HG03432 (cell line): ENCODE results near the gene MGST3.
A peak's percentile ranks its signal among the peaks of the same experiment; 100 is the strongest.
"Not testable (repeated sequence)": the region's sequence is repeated elsewhere in the genome, so short reads cannot be mapped to it uniquely, and the experiment has no call there.

Source experiments
- ATAC-seq: cut with Tn5 transposase; IDR thresholded peaks from one replicate; pipeline ENCODE4 v1.9.1; 2021; ENCODE audit warnings: mild to moderate bottlenecking, moderate library complexity; ENCODE audit not compliant: unreplicated experiment

MGST3 gene

DNA sequence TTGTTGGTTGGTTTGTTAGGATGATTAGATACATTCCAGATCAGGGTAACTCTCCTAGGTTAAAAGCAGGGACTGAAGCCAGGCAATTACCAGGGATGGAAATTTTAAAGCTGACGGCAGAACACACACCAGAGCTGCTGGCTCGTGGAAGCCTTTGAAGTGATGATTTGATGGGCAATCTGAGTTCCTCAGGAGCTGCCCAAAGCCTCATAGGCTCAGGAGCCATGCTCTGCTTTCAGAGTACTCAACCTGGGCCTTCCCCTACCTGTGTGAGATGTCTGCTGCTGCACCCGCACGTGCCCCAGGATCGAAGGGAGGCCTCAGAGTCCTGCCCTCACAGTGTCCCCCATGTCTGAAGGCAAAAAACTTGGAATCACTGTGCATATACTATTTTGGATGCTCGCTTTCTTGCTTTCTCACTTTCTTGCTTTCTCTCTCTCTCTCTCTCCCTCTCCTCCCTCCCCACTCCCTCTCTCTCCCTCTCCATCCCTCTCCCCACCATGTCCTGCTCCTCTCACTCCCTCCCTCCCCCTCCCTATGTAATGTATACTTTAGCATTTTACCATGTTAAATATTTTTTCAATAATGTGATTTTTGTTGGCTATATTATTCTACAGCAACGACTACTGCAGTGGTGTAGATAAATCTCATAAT, 18.0 kb downstream of the MGST3 start:
- ATAC-seq, result no peak

DNA sequence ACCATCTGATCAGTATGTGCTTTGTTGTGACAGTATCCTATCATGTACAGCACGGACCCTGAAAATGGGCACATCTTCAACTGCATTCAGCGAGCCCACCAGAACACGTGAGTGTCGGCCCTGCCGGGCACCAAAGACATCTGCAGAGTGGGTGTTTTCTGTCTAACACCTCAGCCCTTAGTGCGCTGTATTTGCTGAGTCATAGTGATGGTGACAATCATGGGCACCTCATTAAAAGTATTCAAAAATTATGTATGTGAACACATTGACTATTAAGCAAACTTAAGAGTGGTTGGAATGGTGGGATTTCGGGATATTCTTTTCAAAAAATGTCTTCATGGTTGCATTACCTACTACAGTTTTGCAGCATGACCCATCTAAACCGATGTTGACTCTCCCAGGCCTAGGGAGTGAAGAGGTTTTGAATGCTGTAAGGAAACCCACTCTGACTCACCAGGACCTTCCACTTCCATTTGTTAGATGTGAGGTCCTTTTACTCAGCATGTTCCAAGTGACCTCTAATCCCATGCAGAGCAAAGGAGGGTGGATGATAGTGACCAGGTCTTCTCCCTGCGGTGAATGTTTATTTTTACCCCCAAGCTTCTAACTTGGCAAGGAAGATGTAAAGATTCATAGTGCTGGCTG, 20.1 kb downstream of the MGST3 start:
- no peak for ATAC-seq

DNA sequence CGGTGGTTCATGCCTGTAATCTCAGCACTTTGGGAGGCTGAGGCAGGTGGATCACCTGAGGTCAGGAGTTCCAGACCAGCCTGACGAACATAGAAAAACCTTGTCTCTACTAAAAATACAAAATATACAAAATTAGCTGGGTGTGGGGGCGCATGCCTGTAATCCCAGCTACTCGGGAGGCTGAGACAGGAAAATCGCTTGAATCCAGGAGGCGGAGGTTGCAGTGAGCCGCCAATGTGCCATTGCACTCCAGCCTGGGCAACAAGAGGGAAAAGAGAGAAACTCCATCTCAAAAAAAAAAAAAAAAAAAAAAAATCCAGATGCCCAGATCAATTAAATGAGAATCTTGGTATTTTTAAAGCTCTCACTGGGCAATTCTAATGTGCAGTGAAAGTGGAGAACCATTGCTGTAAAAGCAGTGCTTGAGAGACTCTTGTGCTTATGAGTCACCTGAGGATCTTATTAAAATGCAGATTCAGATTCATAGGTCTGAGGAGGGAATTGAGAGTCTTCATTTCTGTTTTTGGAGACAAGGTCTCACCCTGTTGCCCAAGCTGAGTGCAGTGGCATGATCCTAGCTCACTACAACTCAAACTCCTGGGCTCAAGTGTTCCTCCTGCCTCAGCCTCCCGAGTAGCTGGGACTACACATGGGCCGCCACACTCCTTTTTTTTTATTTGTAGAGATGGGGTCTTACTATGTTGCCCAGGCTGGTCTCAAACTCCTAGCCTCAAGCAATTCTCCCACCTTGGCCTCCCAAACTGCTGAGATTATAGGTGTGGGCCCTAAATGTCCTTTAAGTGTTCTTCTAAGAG, 27.9 kb downstream of the MGST3 start:
- ATAC-seq, result not testable (repeated sequence)

GRCh38 chr1:165659581-165659895, 28.5 kb downstream of the MGST3 start:
- ATAC-seq, result no peak

DNA sequence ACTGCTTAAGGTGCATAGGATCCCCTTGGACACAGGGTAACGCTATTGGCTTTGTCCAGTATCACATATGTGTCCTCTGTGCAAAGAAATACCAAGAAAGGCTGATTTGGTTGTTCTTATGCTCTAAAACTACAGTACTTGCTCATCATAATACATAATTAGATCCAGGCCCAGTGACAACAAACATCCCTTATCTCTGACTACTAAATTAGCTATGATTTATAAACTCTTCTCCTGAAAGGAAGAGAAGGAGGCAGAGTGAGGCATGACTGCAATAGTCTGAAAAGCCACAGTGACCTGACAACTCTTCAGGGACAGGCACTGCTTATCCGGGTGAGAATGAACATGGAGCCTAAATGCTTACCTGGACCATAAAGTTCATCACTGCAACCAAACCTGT, 30.7 kb downstream of the MGST3 start:
- no peak for ATAC-seq

DNA sequence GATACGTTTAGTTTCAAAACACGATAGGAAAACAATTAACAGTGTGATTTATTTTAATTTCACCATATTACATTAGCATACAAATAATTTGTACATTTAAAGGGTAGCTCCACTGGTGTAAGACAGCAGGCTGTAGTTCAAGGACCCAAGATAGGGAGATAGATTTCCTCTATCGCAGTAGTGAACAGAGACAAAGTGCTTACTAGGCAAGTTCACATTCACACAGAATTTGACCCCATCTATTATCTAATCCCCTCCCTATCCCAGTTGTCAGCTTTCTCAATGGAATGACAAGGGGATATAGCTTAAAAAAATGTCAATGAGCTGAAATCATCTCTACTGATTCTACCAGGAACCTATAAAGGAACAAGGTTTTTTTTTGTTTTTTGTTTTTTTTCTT, 31.2 kb downstream of the MGST3 start:
- no peak for ATAC-seq

- no peak for ATAC-seq
Observed at GRCh38 chr1:165666152-165666825, 35.3 kb downstream of the MGST3 start.

DNA sequence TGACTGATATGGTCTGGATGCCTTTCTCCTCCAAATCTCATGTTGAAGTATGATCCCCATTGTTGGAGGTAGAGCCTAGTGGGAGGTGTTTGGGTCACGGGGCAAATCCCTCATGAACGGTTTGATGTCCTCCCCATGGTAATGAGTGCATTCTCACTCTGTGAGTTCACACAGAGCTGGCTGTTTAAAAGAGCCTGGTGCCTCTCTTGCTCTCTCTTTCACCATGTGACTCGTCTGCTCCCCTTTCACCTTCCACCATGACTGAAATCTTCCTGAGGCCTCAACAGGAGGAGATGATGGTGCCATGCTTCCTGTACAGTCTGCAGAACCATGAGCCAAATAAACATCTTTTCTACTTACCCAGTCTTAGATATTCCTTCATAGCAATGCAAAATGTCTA, 37.1 kb downstream of the MGST3 start:
- ATAC-seq, result no peak

- no peak for ATAC-seq
Observed at GRCh38 chr1:165671526-165671925, 40.5 kb downstream of the MGST3 start.

- no peak for ATAC-seq
Observed at GRCh38 chr1:165674599-165674998, 43.6 kb downstream of the MGST3 start.

DNA sequence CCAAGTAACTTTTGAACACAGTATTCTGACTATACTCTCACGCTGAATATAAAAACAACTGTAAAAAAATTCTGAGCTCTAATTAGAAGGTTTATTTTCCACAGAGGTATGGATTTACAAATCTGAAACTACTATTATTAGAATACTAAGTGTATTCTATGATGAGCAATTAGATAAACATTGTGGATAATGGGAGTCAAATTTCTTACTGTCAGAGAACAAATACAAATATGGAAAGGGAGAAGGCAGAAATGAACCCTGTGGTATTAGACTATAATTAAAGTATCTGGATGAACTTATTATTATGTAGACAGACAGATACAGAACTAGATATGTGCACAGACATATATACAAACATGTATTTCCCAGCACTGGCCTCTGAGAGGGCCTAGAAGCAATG, 44.8 kb downstream of the MGST3 start:
- no peak for ATAC-seq

DNA sequence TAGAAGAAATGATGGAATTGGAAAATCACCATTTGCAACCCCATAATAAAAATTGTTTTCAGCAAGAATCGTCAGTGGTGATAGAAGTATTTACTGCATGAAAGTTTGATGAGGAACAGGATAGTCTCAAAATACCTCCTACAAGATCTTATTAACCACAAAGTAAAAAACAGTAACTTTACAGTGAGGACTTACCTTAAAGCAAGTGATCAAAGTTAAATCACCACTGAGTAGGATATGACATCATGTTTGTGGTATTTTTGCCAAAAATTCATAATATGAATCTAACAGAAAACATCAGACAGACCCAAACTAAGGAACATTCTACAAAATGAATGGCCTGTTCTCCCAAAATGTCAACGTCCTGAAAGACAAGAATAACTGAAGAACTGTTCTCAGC, 47.5 kb downstream of the MGST3 start:
- no peak for ATAC-seq

DNA sequence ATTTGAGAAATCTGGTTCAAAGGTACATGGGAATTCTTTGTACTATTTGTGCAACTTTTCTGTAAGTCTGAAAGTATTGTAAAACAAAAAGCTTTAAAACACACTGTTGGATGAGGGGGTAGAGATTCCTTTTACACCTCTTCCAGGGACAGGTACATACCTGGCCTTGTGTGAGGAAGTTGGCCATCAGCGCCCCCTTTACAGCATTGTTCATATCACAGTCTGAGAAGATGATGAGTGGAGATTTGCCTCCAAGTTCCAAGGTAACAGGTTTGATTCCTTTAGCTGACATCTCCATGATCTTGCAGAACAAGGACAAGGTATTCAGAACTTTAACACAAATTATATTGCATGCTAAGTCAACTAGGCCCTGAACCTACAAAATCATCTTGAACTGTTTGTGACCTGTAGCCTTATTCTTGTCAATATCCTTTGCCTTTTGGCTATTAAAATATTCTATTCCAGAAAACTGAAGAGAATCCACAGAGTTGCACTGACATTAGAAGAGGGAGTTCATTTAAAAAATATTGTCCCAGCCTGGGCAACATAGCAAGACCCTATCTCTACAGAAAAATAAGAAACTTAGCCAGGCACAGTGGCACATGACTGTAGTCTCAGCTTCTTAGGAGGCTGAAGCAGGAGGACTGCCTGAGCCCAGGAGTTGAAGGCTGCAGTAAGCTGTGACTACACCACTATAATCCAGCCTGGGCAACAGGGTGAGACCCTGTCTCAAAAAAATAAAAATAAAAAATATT, 48.4 kb downstream of the MGST3 start:
- no peak for ATAC-seq

- ATAC-seq, result no peak
Observed at GRCh38 chr1:165680303-165680702, 49.3 kb downstream of the MGST3 start.

DNA sequence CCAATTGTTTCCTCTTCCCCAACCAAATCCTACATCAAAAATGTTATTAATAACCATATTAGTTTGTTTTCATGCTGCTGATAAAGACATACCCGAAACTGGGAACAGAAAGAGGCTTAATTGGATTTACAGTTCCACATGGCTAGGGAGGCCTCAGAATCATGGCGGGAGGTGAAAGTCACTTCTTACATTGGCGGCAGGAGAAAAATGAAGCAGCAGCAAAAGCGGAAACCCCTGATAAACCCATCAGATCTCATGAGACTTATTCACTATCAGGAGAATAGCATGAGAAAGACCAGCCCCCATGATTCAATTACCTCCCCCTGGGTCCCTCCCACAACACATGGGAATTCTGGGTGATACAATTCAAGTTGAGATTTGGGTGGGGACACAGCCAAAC, 49.7 kb downstream of the MGST3 start:
- not testable (repeated sequence) for ATAC-seq

DNA sequence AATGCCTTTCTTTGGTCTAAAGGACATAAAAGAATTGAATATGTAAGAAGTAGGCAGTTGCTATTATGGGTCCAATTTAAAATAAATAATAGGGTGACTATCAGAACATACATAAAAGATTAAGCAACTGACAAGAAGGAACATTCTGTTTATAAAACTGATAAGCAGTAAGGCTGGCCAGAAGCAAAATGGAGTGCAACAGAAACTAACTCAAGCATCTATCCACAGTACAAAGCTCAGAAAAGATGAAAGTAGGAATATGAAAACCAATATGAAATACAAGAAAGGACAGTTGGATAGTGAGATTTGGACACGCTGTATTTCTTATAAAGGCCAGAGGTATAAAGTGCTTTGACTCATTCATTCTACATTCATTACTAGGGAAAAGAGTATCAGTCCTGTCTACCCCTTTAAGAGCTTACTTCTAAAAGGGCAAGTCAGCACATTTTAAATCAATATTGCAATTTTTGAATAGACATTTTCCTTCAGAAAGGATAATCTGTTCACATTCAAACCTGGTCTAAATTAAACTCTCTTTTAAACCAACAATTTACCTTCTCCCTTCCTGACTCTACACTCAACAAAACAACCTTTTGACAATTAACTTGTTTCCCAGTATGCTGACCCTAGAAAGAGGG, 52.9 kb downstream of the MGST3 start:
- ATAC-seq, result no peak

- ATAC-seq, result peak; percentile 77
Observed at GRCh38 chr1:165686121-165686970, 55.3 kb downstream of the MGST3 start.

DNA sequence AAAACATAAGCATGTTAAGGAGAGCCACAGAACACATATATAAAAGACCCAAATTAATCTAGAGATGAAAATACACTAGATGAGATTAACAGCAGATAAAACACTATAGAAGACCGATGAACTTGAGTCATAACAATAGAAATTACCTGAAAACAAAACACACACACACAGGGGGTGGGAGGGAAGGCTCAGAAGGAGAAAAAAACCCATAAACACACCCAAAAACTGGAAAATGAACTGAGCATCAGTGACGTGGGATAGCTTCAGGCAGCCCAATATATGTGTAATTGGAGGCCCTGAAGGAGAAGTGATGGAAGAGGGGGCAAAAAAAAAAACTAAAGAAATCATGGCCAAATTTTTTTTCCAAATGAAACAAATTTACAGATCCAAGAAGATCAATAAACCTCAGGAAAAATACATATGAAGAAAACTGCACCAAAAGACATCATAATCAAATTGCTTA, 56.0 kb downstream of the MGST3 start:
- ATAC-seq, result peak; percentile 46

- ATAC-seq, result no peak
Observed at GRCh38 chr1:165688046-165688445, 57.0 kb downstream of the MGST3 start.
